Stimulated activated CD8-positive, alpha-beta memory T cell treated with anti-CD3 and anti-CD28 coated beads, Interleukin-4, amount 100 ng/mL, for 48 hours (primary cell): ENCODE results near the gene ITPKB.
"Not testable (repeated sequence)": the region's sequence is repeated elsewhere in the genome, so short reads cannot be mapped to it uniquely, and the experiment has no call there.

Source experiments
- DNase-seq: peaks from one replicate; pipeline ENCODE4 v3.0.0-alpha.2; 2020

ITPKB gene

DNA sequence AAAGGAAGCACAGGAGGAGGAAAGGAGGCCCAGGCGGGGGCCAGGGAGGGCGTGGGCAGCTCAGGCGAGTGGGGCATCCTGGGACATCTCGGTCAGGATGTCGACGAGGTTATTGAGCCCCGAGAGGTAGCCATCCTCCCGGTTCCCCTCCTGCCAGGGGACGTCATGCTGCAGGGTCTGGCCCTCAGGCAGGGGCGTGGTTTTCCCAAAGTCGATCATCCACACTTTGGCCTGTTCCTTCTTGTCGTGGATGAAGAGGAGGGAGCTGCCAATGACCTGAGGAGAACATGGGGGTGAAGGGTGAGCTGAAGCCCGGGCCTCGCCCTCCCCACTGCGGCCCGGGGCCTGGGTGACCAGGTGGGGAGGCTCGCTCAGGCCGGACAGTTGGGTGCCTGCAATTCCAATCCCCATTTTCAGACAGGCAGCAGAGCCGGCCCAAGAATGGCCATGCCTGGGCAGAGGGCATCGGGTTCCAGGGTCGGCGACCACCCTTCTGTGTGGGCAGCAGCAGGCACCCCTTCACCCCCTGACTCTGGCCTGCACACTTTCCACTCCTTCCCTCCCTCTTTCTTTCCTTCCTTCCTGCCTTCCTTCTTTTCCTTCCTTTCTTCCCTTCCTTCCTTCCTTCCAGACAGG lies 104.4 kb downstream of the ITPKB start:
- DNase-seq, result peak; percentile 24

DNA sequence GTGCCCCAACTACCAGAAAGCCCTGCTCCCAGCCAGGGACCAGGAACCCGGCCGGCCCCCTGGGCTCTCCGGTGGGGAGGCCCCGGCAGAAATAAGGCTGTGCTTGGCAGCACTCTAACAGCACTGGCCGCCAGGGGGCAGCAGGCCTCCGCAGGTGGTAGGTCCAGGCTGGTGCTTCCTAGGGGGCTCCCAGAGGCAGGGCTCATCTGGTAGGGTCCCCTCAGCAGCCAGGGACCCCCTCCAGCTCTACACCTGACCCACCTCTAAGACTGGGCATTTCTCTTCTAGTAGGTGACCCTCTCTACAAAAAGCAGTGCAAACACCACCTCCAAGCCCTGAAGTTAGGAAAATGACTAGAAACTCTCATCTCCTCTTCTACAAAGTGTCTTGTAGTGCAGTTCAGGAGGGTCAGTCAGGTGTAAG lies 104.9 kb downstream of the ITPKB start:
- DNase-seq, result peak; percentile 93

DNA sequence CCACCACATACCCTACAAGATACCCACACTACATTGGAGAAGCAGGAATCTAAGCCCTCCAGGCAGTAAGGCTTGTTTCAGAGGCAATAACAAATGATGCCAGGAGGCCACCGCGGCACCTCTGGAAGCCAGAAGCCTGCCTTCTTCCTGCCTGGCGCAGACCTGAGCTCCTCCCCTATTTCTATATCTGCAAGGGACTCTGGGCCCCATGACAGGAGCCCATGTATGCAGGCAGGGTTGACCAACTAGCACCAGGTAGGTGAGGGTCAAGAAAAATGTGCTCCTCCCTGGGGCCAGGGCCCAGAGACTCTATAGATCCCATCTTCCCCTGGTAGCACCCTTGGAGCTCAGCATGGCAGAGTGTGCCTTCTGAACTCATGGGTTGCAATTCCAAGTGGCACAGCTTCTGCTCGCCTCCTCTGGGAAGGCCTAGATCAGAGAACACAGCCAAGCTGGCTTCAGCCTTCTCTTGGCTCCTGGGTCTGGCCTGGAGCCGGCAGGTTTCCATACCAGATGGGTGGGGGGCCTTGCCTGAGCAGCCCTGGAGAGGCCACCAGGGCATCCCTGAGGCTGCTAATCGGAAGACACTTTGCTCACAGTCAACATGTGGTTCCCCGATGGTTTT lies 105.4 kb downstream of the ITPKB start:
- peak; percentile 32 for DNase-seq

DNA sequence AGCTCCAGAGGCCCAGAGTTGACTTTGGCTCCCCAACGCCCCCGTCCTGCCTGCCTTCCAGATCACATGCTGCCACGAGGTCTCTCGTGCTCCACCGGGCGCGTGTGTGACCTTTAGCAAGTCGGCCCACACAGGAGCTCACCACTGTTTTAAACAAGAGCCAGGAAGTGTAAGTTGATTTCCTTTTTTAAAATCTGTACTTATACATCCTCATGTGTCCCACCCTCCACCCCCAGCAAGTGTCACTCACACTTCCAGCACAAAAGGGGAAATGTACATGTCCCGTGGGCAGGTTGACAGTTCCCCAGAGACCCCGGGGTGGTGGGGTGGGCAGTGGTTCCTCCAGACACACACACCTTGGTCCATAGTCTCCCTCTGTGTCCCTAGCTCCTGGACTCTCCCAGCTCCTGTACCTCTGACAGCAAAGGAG lies 106.1 kb downstream of the ITPKB start:
- peak; percentile 55 for DNase-seq

DNA sequence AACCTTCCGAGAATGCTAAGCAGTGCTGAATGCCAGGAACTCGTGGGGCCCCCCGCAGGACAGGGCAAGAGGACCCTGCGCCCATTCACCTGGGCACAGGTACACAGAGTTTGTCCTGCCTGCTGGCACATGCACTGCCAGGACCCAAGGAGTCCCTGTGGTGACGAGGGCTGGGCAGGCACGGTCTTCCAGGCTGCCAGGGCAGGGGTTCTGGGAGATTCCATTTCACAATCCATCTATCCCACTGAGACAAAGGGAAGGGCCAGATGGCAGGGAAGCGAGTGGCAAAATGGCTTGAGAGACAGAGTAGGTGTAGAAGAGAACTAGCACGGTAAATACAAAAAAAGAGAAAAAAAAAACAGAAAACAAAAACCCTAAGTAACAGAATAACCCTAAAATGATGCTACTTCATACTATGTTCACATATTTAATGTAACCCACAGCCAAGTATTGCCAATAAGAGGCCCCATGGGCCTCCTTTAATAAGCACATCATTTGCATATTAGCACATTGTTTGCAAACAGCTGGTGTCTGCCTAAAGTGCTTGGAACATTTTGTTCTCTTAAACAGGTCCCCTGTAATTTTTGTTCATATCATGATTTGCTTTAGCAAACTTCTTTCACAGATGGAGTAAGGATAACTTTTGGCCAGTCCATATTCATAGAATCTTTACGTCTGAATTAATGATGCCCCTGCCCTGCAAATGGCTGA lies 106.8 kb downstream of the ITPKB start:
- peak; percentile 18 for DNase-seq

DNA sequence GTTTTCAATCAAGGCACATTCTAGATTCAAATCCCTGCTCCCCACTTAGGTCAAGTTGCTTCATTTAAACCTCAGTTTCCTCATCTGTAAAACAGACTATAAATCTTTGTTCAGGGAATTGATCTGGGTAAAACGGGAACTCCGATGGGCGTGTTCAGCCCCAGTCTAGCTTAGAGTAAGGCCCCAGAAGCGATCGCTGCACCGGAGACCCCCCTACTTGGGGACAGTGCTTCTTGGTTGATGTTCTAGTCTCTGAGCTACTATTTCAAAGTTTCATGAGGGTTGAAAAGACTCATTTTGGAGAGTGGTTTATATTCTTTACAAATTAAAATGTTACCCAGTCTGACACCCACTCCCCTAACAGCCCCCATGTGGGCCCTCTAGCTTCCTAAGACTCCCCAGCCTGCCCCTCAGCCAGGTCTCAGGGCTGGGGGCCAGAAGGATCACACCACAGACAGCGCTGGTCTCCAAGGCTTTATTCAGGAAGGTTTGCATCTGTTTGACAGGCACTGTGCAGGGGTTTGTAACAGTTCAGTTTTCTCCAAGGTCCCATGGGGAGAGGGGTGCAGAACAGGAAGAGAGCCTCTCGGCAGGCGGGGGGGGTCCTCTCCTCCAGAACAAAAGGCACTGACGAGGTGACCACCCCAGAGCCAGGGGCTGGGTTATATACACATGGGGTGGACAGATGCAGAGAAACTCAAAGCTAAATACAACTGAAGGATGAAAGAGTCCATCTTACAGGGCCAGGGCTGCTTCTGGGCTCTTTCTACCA lies 107.7 kb downstream of the ITPKB start:
- peak; percentile 18 for DNase-seq

DNA sequence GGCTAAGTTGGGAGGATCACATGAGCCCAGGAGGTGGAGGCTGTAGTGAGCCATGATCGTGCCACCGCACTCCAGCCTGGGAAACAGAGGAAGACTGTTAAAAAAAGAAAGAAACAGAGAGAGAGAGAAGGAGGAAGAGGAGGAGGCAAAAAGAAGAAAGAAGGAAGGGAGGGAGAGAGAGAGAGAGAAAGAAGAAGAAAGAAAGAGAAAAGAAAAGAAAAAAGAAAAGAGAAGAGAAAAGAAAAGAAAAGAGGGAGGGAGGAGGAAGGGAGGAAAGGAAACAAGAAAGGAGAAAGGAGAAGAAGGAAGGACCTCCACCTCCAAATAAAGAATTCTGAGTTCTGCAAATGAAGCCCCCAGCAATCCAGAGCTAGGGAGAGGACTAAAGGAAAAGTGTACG lies 108.5 kb downstream of the ITPKB start:
- no peak for DNase-seq

DNA sequence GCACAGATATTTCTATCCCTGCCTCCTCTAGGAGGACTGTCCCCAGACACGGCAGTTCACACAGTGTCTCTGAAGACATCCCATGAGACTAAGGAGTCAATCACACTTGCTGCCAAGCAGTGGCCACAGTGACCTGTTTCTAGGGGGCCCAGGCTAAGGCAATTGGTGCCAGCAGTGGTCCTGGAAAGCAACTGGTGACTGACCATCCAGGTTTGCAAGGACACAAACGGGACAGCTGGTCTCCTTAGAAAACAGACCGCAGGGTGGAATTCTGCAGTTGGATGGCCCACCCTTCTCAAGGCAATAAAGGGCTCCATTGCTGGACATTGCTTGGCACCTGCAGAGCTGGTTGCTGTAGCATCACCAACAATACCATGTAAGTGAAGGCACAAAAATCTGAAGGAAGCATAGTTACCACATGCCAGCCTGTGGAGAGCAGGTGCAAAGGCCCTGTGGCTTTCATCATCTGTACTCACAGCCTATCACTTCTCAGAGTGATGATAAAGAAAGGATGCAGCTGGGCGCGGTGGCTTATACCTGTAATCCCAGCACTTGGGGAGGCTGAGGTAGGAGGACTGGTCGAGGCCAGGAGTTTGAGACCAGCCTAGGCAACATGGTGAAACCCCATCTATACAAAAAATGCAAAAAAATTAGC lies 109.1 kb downstream of the ITPKB start:
- DNase-seq, result peak; percentile 16

DNA sequence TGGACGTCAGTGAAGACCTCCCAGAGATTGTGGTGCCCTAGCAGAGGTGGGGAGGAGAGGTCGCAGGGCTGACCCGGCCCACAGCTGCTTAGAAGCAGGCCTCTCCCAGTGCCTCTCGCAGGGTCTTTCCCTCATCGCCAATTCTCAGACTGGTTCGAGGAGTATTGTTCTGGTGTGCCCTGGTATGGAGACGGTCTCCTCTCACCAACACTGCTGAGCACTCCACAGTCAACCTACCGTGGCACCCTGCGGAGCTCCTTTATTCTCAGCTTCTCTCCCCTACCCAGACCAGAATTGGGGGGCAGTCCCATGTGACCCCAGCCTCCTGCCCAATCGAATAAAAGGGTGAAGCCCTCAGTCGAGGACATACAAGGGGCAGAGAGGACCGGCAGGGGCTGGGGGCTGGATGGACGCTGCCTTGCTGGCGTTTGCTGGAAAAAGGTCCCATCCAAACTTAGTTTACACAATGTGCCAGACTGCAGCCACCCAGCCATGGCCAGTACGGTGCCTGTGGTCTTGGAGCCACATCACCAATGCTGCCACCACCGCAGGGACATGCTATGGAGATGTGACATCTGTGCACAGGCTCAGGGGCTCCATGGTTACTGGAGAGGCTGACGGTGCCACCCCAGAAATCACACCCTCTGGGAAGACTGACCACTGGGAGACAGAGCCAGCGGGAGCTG lies 109.7 kb downstream of the ITPKB start:
- DNase-seq, result peak; percentile 20

DNA sequence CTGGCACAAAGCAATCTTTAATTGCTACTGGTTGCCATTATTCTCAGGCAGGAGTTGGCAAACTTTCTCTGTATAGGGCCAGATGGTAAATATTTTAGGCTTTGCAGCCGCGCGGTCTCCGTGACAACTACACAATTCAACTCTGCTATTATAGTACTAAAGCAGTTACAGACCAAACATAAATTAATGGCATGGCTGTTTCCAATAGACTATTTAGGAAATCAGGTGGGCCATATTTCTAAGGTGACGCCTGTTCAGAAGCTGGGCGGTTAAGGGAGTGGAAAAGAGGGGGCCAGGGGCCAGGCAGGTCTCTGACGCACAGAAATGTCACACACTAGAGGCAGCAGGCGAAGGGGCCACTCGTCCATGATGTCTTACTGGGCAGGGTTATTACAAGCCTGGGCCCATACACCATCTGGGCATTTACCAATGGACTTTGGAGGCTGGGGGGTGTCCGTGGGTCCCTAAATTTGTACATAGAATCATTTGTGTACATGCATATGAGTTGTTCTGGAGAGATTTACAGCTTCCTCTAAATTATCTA lies 110.4 kb downstream of the ITPKB start:
- DNase-seq, result peak; percentile 19

DNA sequence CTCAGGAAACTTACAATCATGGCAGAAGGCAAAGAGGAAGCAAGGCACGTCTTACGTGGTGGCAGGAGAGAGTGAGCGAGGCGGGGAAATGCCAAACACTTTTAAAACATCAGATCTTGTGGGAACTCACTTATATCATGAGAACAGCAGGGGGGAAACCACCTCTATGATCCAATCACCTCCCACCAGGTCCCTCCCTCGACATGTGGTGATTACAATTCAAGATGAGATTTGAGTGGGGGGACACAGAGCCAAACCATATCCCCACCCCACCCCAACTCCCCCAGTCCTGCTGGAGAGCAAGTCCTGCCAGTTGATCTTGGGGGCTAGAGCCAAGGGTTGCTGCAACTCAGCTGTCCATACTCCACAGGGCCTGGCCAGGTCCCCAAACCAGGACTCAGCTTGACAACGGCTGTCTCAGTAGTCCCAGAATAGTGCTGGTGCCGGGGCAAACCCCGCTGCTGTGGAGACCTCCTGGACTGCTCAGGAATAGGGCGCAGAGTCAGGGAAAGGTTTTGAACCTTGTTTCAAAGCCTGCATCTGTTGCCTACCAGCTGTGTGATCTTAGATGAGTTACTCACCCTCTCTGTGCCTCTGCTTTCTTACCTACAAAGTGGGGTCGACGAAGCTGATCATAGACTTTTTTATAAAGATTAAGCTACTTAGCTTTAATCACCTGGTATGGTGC lies 111.0 kb downstream of the ITPKB start:
- peak; percentile 43 for DNase-seq

DNA sequence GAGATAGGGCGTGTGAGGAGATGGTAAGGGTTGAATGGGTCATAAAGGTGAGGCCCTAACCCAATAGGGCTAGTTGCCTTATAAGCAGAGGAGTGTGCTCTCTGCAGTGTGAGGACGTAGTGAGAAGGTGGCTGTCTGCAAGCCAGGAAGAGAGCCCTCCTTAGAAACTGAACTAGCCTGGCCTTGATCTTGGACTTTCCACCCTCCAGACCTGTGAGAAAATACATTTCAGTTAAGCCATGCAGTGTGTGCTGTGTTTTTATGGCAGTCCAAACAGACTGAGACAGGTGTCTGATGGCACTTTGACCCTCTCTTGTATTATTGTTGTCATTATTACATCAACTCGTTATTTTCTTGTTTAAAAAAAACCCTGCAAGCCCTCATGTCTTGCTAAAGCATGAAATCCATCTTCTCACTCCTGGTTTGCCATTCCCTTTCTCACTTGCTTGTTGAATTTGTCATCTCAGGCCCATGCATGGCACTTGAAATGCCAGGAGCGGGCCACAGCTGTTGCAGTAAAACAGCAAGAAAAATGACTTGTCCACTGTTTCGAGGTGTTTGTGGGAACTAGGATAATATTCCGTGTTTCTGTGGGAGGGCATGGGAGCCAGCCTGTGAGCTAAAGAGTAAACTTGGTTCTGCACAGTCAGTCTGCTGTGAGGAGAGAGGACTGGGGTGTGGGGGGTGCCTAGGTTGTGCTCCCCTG lies 111.9 kb downstream of the ITPKB start:
- DNase-seq, result no peak

DNA sequence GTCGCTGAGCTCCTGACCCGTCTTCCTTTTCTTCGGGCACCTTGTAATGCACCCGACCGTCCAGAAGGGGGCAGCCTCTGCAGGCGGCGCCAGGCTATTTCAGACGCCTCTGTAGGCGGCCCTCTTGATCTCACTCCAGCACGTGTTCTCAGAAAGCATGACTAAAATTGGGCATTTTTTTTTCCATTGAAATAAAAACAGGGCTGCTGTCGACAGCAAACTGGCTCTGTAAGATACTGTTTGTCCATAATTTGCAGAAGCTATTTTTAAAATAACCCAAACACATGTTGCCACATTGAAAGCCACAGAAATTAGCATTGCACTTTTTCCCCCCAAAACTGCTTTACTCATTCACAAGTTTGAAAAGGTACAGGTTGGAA lies 112.5 kb downstream of the ITPKB start:
- DNase-seq, result peak; percentile 89

DNA sequence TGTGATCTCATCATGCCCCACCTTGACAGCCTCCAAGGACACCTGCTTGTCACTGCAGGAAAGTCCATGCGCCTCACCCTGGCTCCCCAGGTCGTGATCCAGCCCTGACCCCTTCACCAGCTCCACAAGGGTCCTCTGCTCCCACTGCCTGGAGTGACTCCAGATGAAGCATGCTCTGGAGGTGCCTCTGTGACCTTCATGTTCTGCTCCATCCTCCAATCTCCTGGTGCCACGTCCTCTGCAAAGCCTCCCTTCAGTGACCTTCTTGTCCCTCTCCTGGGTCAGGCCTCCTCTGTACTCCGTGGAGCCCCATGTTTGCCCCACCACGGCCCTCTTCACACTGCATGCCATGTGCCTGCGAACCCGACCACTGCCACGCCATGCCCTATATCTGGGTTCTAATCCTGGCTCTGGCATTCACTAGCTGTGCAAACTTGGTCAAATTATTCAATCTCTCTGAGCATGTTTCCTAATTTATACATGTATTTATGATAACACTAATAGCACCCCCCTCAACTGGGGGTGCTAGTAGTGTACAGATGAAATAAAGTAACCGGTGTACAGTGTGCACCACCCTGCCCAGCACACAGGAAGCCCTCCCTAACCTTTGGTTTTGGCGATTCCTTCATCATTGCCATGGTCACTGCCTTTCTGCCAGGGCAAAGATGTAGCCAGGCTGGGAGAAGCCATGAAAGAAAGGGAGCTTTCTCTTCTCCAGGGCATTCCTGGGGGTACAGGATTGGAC lies 113.1 kb downstream of the ITPKB start:
- DNase-seq, result no peak

DNA sequence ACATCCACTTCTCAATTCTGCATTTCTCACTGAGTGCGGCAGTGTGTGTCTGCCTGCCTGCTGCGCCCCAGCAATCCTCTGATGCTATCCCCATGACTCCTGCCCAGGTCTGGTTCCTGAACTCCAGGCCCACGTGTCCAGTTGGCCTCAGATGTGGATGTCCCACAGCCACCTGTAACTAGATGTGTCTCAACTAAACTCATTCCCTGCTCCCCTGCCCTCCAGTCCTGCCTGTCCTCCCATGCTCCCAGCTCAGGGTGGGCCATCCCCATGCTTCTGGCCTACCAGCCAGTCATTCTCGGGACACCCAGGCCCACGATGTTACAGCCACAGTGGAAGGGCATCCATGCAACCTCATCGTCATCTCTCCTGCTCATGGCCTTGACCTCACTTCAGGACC lies 113.8 kb downstream of the ITPKB start:
- DNase-seq, result no peak

DNA sequence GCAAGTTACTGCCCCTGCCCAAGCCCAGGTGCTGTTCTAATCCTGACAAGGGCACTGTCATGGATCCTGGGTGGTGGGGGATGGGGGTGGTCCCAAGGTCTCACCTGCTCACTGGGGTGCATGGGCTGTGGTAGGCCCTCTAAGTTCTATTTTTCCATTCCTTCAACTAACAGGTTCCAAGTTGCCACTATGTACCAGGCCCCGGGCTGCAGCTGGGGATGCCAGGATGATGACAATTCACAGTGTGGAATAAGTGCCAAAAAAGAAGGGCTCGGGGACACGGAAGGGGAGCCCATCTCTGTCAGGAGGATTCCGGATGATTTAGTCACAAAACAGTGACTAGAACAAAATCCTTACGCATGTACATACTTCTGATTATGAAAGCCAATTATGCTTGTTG lies 114.6 kb downstream of the ITPKB start:
- no peak for DNase-seq

DNA sequence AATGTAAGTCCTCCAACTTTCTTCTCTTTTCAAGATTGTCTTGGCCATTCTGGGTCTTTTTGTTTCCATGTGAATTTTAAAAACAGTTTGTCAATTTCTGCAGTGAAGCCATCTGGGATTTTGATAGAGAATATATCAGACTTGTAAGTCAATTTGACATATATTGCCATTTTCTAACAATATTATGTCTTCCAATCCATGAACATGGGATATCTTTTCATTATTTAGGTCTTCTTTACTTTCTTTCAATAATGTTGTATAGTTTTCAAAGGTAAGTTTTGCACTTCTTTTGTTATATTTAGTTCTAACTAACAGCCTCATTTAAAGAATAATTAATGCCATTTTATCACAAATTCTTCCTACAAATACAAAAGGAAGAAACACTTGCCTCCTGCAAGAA lies 117.1 kb downstream of the ITPKB start:
- no peak for DNase-seq

DNA sequence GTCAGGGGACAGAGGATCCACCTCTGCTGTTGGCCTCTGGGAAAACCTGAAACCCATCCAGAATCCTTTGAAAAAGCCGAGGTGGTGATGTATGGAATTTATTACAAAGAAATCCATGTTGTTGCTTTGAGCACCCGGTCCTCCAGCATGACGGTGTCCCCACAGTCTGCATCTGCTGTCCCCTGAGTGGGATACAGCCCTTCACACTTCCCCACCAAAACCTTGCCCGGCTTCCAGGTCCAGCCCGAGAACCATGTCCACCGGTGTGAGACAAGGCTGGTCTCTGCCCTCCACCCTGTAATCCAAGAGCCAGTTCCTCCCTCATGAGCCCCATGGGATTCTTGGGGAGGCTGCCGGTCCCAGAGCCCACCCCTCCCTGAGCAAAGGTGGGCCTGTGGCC lies 120.1 kb downstream of the ITPKB start:
- no peak for DNase-seq

DNA sequence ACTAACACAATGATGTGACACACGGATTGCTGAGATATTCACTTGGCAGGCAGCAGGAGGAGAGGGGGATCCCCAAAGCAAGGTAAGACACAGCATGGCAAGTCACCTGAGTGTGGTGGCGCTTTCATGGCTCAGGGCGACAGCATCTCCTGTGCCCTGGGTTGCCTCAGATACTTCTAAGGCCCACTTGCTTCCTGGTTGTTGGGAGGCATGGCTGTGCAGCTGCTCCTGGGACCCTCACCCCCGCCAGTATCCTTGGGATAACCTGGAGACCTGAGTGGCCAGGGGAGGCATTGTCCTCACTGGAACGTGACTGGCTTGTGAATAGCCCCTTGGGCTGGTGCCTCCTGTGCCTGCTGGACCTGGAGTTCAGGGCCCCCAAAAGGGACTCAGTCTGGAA lies 120.7 kb downstream of the ITPKB start:
- no peak for DNase-seq

DNA sequence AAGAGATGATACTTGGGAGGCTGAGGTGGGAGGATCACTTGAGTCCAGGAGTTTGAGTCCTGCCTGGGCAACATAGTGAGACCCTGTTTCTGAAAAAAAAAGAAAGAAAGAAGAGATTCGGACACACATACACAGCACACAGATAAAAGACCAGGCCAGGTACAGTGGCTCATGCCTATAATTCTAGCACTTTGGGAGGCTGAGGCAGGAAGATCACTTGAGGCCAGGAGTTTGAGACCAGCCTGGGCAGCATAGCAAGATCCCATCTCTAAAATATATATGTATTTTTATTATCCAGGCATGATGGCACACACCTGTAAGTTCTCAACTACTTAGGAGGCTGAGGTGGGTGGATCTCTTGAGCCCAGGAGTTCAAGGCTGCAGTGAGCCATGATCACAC lies 121.4 kb downstream of the ITPKB start:
- not testable (repeated sequence) for DNase-seq
